ENCODE measurements around the gene GPSM3.
"Not testable (repeated sequence)": the region's sequence is repeated elsewhere in the genome, so short reads cannot be mapped to it uniquely, and the experiment has no call there.

Gene GPSM3

DNA sequence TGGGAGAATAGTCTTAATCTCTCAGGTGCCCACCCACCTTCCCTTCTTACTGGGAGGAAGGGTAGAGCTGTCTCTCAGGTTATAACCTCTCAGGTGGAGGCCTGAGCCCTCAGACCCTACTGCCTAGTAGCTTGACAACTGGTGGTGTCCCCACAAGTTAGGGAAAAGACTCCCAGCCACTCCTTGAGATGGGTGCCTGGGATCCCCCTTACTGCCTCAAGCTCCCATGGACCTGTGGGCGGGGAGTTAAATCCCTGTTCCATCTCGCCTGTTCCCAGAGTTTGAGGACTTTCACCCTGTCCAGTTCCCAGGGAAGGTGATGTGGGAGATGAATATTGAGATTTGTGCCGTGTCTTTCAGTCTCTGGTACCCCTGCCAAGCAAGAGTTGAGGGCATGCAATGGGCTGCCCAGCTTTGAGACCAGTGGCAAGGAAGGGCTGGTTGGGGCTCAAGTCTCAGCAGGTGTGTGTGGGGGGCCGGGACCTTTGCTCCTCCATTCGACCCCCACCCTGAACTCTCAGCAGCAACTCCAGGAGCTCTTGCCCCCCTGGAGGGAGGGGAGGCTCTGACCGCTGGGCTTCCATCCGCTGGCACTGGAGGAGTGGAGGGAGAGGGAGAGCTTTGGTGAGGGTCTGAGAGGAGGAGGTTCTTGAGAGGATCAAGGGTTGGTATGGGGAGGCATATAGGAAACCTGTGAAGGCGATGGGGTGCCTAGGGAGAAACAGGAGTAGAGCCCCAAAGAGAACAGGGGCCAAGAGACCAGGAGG is 1.3 kb downstream of the GPSM3 start:
- Histone ChIP-seq H3K9me3 (ENCODE audit: control insufficient read depth, insufficient read depth, low read length) (no peaks in the 10 kb centered on the region), H3K36me3 (ENCODE audit: control insufficient read depth, insufficient read depth, low read length) (peaks cover 9% of the 10 kb centered on the region), H3K9ac (ENCODE audit: low read depth, low read length) (no peak overlapping the region), H3K4me1 (ENCODE audit: control insufficient read depth, insufficient read depth, low read length) (peaks cover 13% of the 10 kb centered on the region), H3K27me3 (ENCODE audit: control insufficient read depth, insufficient read depth, low read length) (no peaks in the 10 kb centered on the region), H3K4me3 (ENCODE audit: low read depth, low read length) (no peak overlapping the region)

GRCh38 chr6:32190054-32190851 is 2.2 kb downstream of the GPSM3 start, which contains the start of gene PBX2:
Gene PBX2 (minus strand): TSS chr6:32190202. CDS start chr6:32189915, 287 bp downstream.
- no peaks in the 10 kb centered on the region for H3K27me3 ChIP-seq (ENCODE audit: control insufficient read depth, insufficient read depth, low read length)
- peaks cover 9% of the 10 kb centered on the region for H3K36me3 ChIP-seq (ENCODE audit: control insufficient read depth, insufficient read depth, low read length)
- H3K4me1 ChIP-seq (ENCODE audit: control insufficient read depth, insufficient read depth, low read length): peaks cover 13% of the 10 kb centered on the region

GRCh38 chr6:32189742-32190053 is 2.7 kb downstream of the GPSM3 start:
- Histone ChIP-seq H3K9me3 (ENCODE audit: control insufficient read depth, insufficient read depth, low read length) (no peaks in the 10 kb centered on the region), H3K36me3 (ENCODE audit: control insufficient read depth, insufficient read depth, low read length) (peaks cover 9% of the 10 kb centered on the region), H3K9ac (ENCODE audit: low read depth, low read length) (peak overlapping the region; percentile 68), H3K4me1 (ENCODE audit: control insufficient read depth, insufficient read depth, low read length) (peaks cover 8% of the 10 kb centered on the region), H3K27me3 (ENCODE audit: control insufficient read depth, insufficient read depth, low read length) (no peaks in the 10 kb centered on the region), H3K4me3 (ENCODE audit: low read depth, low read length) (peak overlapping the region; percentile 48)

More at GRCh38 chr6:32190054-32190851, 2.2 kb downstream of the GPSM3 start, which contains the start of gene PBX2:
- H3K9me3 ChIP-seq (ENCODE audit: control insufficient read depth, insufficient read depth, low read length): no peaks in the 10 kb centered on the region
- H3K9ac ChIP-seq (ENCODE audit: low read depth, low read length): peak within 1 kb of the TSS; percentile 68
- H3K4me3 ChIP-seq (ENCODE audit: low read depth, low read length): peak within 1 kb of the TSS; percentile 54

DNA sequence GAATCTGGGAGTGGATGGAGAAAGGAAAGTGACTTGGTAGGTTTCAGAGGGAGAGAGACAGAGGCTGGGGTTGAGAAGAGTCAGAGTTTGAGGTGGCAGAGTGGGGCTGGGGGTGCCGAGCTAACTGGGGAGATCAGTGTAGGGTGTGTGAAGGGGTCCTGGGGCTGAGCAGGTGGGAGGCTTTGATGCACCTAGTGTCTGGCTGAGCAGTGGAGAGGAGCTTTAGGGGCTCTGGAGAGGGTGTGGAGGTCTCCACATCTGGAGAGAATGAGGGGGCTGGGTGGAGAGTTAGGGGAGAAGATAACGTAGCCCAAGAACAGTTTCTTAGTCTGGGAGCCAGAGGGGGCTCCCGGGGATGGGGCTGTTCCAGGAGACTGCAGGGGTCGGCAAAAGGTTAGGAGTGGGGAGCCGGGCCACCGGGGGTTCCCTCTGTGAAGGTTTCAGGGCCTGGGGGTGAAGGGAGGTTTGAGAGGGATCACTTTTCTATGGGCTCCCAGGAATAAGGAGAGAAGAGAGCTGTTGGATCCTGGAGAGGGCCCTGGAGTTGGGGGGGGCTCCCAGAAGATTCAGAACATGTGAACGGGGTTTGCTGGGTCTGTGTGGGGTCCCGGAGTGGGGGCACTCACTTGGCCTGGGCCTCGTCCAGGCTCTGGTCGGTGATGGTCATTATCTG is 3.2 kb downstream of the GPSM3 start:
- Histone ChIP-seq H3K9ac (ENCODE audit: low read depth, low read length) (peak overlapping the region; percentile 68), H3K27me3 (ENCODE audit: control insufficient read depth, insufficient read depth, low read length) (no peaks in the 10 kb centered on the region), H3K4me3 (ENCODE audit: low read depth, low read length) (peak overlapping the region; percentile 48), H3K4me1 (ENCODE audit: control insufficient read depth, insufficient read depth, low read length) (peaks cover 5% of the 10 kb centered on the region), H3K9me3 (ENCODE audit: control insufficient read depth, insufficient read depth, low read length) (no peaks in the 10 kb centered on the region), H3K36me3 (ENCODE audit: control insufficient read depth, insufficient read depth, low read length) (peaks cover 9% of the 10 kb centered on the region)

DNA sequence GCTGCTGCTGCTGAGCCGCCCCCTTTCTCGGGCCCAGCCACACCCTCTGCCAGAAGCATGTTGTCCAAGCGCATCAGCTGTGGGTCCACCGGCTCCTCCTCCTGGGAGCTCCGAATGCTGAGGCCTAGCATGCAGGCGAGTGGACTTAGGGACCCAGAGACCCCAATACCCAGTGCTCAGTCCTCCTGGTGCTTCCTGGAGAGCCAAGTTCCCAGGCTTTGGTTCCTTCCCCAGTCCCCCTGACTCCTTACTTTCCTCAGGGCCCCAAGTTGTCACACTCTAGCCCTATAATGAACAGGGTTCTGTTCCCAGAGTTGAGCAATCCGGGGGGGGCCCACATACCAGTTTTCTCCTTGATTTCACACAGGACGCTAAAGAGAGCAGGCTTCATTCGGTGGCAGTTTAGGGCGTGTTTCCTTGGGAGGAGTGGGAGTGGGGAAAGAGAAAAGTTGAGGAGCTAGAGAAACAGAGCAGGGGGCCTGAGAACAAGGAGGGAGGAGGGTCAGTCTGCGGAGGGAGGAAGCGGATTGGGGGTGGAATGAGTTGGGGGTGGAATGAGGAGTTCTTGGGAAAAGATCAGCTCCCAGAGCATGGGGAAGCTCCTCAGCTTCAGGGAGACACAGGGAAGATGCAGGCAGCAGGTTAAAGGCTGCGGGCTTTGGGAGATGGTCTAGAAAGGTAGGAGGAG is 3.9 kb downstream of the GPSM3 start:
- H3K4me1 ChIP-seq (ENCODE audit: control insufficient read depth, insufficient read depth, low read length): peaks cover 5% of the 10 kb centered on the region
- H3K4me3 ChIP-seq (ENCODE audit: low read depth, low read length): peak overlapping the region; percentile 48
- no peaks in the 10 kb centered on the region for H3K27me3 ChIP-seq (ENCODE audit: control insufficient read depth, insufficient read depth, low read length)
- H3K36me3 ChIP-seq (ENCODE audit: control insufficient read depth, insufficient read depth, low read length): peaks cover 9% of the 10 kb centered on the region
- H3K9me3 ChIP-seq (ENCODE audit: control insufficient read depth, insufficient read depth, low read length): no peaks in the 10 kb centered on the region
- peak overlapping the region; percentile 68 for H3K9ac ChIP-seq (ENCODE audit: low read depth, low read length)

GRCh38 chr6:32187725-32188380 is 4.6 kb downstream of the GPSM3 start:
- H3K9ac ChIP-seq (ENCODE audit: low read depth, low read length); H3K27me3 ChIP-seq (ENCODE audit: control insufficient read depth, insufficient read depth, low read length); H3K4me3 ChIP-seq (ENCODE audit: low read depth, low read length); H3K9me3 ChIP-seq (ENCODE audit: control insufficient read depth, insufficient read depth, low read length); H3K4me1 ChIP-seq (ENCODE audit: control insufficient read depth, insufficient read depth, low read length): not testable (repeated sequence)
- H3K36me3 ChIP-seq (ENCODE audit: control insufficient read depth, insufficient read depth, low read length): peaks cover 11% of the 10 kb centered on the region

- Histone ChIP-seq H3K4me3 (ENCODE audit: low read depth, low read length) (no peak overlapping the region), H3K9ac (ENCODE audit: low read depth, low read length) (no peak overlapping the region), H3K27me3 (ENCODE audit: control insufficient read depth, insufficient read depth, low read length) (no peaks in the 10 kb centered on the region), H3K4me1 (ENCODE audit: control insufficient read depth, insufficient read depth, low read length) (peaks cover 5% of the 10 kb centered on the region), H3K36me3 (ENCODE audit: control insufficient read depth, insufficient read depth, low read length) (peaks cover 17% of the 10 kb centered on the region), H3K9me3 (ENCODE audit: control insufficient read depth, insufficient read depth, low read length) (no peaks in the 10 kb centered on the region)
Observed at GRCh38 chr6:32187009-32187709, 5.3 kb downstream of the GPSM3 start.

DNA sequence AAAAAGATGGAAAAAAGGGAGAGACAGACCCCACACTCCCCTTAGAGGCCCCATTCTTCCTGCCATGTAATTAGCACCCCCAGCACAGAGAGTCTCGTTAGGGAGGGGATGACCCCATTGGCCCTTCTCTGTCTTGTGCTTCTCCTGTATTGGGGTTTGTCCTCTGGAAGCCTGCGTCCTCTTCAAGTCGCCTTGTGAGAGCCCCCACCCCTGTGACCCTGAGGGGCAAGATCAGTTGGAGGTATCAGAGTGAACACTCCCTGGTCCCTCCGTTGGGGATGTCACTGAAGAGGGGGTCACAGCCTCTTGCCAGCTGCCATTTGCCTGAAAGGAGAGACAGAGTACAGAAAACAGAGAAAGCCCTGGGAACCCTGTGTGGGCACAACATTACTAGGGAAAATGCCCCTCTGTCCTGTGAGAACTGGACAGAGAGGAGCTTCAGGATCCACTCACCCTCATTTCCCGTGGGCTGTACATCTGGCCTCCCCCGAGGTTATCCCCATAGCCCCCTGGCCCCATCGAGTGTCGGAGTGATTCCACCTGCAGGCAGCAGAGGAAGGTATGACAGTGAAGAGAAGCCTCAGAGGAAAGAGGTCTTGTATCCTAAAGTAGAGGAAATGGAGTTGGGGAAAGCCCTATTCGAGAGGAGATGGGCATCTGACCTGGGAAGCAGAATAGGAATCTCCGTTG is 6.1 kb downstream of the GPSM3 start:
- H3K9ac ChIP-seq (ENCODE audit: low read depth, low read length); H3K9me3 ChIP-seq (ENCODE audit: control insufficient read depth, insufficient read depth, low read length); H3K4me1 ChIP-seq (ENCODE audit: control insufficient read depth, insufficient read depth, low read length); H3K4me3 ChIP-seq (ENCODE audit: low read depth, low read length); H3K27me3 ChIP-seq (ENCODE audit: control insufficient read depth, insufficient read depth, low read length): not testable (repeated sequence)
- peaks cover 24% of the 10 kb centered on the region for H3K36me3 ChIP-seq (ENCODE audit: control insufficient read depth, insufficient read depth, low read length)

- not testable (repeated sequence) for H3K27me3 ChIP-seq (ENCODE audit: control insufficient read depth, insufficient read depth, low read length); H3K4me1 ChIP-seq (ENCODE audit: control insufficient read depth, insufficient read depth, low read length); H3K4me3 ChIP-seq (ENCODE audit: low read depth, low read length); H3K9me3 ChIP-seq (ENCODE audit: control insufficient read depth, insufficient read depth, low read length); H3K9ac ChIP-seq (ENCODE audit: low read depth, low read length)
- peaks cover 30% of the 10 kb centered on the region for H3K36me3 ChIP-seq (ENCODE audit: control insufficient read depth, insufficient read depth, low read length)
Observed at GRCh38 chr6:32185681-32186131, 6.7 kb downstream of the GPSM3 start.

DNA sequence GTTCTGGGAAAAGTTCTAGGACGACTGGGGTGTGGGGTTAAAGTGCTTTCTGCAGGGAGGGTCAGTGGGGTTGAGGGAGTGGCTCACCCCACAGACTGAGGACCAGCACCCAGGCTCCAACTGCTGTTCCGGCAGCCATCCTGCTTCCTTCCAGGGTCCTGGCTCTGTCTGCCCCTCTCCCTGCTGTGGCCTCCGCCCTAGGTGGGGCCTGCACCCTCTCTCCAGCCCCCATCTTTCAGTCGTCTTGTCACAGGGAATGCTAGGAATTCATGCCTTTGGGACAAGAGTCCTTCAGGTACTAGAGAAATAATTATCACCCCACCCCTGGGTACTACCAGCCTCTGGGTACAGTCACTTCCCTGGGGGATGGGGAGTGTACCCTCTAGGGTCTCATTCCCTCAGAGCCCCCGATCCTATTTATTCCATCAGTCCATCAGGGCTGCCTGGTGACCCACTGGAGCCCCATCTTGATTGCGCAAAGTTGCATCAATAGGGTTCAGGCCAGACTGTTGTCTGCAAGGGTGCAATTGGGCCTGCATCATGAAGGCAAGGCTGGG is 8.3 kb downstream of the GPSM3 start, which contains the start of gene AGER:
TSS of gene AGER (minus strand) at position 170 of the 557 bp plus-strand sequence. CDS start at position 139, 31 bp downstream.
- H3K4me1 ChIP-seq (ENCODE audit: control insufficient read depth, insufficient read depth, low read length): peaks cover 6% of the 10 kb centered on the region
- H3K27me3 ChIP-seq (ENCODE audit: control insufficient read depth, insufficient read depth, low read length): no peaks in the 10 kb centered on the region
- H3K9me3 ChIP-seq (ENCODE audit: control insufficient read depth, insufficient read depth, low read length): no peaks in the 10 kb centered on the region
- no peak within 1 kb of the TSS for H3K4me3 ChIP-seq (ENCODE audit: low read depth, low read length)
- no peak within 1 kb of the TSS for H3K9ac ChIP-seq (ENCODE audit: low read depth, low read length)
- H3K36me3 ChIP-seq (ENCODE audit: control insufficient read depth, insufficient read depth, low read length): peaks cover 35% of the 10 kb centered on the region
